KMS-11 (cell line): ENCODE data around the gene LDLRAD3.

ENCODE experiments used
- H2AFZ ChIP-seq: fragments of 200-600 bp; sonication (generic); 2 replicates; pipeline ENCODE4 v1.6.1; 2016; ENCODE audit warnings: antibody characterized with exemption, mixed run types, low read depth
- H3K27ac ChIP-seq: fragments of 200-600 bp; sonication (generic); 2 replicates; pipeline ENCODE4 v1.6.1; 2016; ENCODE audit warnings: mild to moderate bottlenecking, mixed run types
- H3K27me3 ChIP-seq: fragments of 200-600 bp; sonication (generic); 2 replicates; pipeline ENCODE4 v1.6.1; 2017; ENCODE audit warnings: mild to moderate bottlenecking, low read depth, mixed run types, moderate library complexity; ENCODE audit not compliant: insufficient read depth
- H3K36me3 ChIP-seq: fragments of 200-600 bp; sonication (generic); 2 replicates; pipeline ENCODE4 v1.6.1; 2017; ENCODE audit warnings: mild to moderate bottlenecking, mixed run types; ENCODE audit not compliant: insufficient read depth
- H3K4me1 ChIP-seq: fragments of 200-600 bp; sonication (generic); 2 replicates; pipeline ENCODE4 v1.6.1; 2016; ENCODE audit warnings: mild to moderate bottlenecking, low read depth, mixed run types; ENCODE audit not compliant: poor library complexity, severe bottlenecking
- H3K4me2 ChIP-seq: fragments of 200-600 bp; sonication (generic); 2 replicates; pipeline ENCODE4 v1.7.0; 2016; ENCODE audit warnings: mild to moderate bottlenecking, mixed run types
- H3K4me3 ChIP-seq: fragments of 200-600 bp; sonication (generic); IDR thresholded peaks from 2 replicates; pipeline ENCODE4 v1.6.1; 2017; ENCODE audit warnings: low read depth, low read length, mixed read lengths; ENCODE audit not compliant: insufficient read depth
- H3K79me2 ChIP-seq: fragments of 200-600 bp; sonication (generic); 2 replicates; pipeline ENCODE4 v1.6.1; 2016; ENCODE audit warnings: low read depth, mixed run types; ENCODE audit not compliant: insufficient read depth
- H3K9ac ChIP-seq: fragments of 200-600 bp; sonication (generic); 2 replicates; pipeline ENCODE4 v1.6.1; 2016; ENCODE audit warnings: mild to moderate bottlenecking, mixed run types
- H4K20me1 ChIP-seq: fragments of 200-600 bp; sonication (generic); 2 replicates; pipeline ENCODE4 v1.6.1; 2016; ENCODE audit warnings: mild to moderate bottlenecking, mixed run types; ENCODE audit not compliant: insufficient read depth
- CTCF ChIP-seq: fragments of 200-600 bp; sonication (generic); conservative IDR thresholded peaks from 2 replicates; pipeline ENCODE4 v1.6.1; 2017; ENCODE audit warnings: low read depth, mild to moderate bottlenecking, antibody characterized with exemption, low read length, moderate library complexity, mixed read lengths

Gene LDLRAD3

GRCh38 chr11:36053281-36053680, 109.4 kb downstream of the LDLRAD3 start:
- no peak overlapping the region for H3K4me3 ChIP-seq
- H3K4me1 ChIP-seq = peaks cover 16% of the 10 kb centered on the region
- no peak for TF ChIP-seq CTCF
- no peak overlapping the region for H2AFZ ChIP-seq
- no peak overlapping the region for H3K4me2 ChIP-seq
- no peaks in the 10 kb centered on the region for H4K20me1 ChIP-seq
- no peaks in the 10 kb centered on the region for H3K79me2 ChIP-seq
- H3K27me3 ChIP-seq = no peaks in the 10 kb centered on the region
- no peak overlapping the region for H3K9ac ChIP-seq
- H3K36me3 ChIP-seq = no peaks in the 10 kb centered on the region
- no peak overlapping the region for H3K27ac ChIP-seq

- Histone ChIP-seq H2AFZ (no peak overlapping the region), H4K20me1 (no peaks in the 10 kb centered on the region), H3K4me1 (peaks cover 16% of the 10 kb centered on the region), H3K27me3 (no peaks in the 10 kb centered on the region), H3K27ac (no peak overlapping the region), H3K79me2 (no peaks in the 10 kb centered on the region), H3K9ac (no peak overlapping the region), H3K4me2 (no peak overlapping the region), H3K36me3 (no peaks in the 10 kb centered on the region), H3K4me3 (no peak overlapping the region)
- no peak for TF ChIP-seq CTCF
Observed at GRCh38 chr11:36053862-36054261, 110.0 kb downstream of the LDLRAD3 start.

- no peaks in the 10 kb centered on the region for H3K79me2 ChIP-seq
- H2AFZ ChIP-seq = no peak overlapping the region
- no peaks in the 10 kb centered on the region for H3K27me3 ChIP-seq
- no peak overlapping the region for H3K27ac ChIP-seq
- H3K4me3 ChIP-seq = no peak overlapping the region
- no peak overlapping the region for H3K4me2 ChIP-seq
- TF ChIP-seq CTCF = no peak
- peaks cover 16% of the 10 kb centered on the region for H3K4me1 ChIP-seq
- no peaks in the 10 kb centered on the region for H3K36me3 ChIP-seq
- no peak overlapping the region for H3K9ac ChIP-seq
- H4K20me1 ChIP-seq = no peaks in the 10 kb centered on the region
Observed at GRCh38 chr11:36054628-36055027, 110.8 kb downstream of the LDLRAD3 start.

- Histone ChIP-seq H4K20me1 (no peaks in the 10 kb centered on the region), H3K36me3 (no peaks in the 10 kb centered on the region), H3K27ac (no peak overlapping the region), H2AFZ (no peak overlapping the region), H3K27me3 (no peaks in the 10 kb centered on the region), H3K79me2 (no peaks in the 10 kb centered on the region), H3K4me3 (no peak overlapping the region), H3K4me2 (no peak overlapping the region), H3K9ac (no peak overlapping the region), H3K4me1 (peaks cover 13% of the 10 kb centered on the region)
- peak; percentile 55 for TF ChIP-seq CTCF
Observed at GRCh38 chr11:36056160-36056751, 112.4 kb downstream of the LDLRAD3 start.
